ENCODE measurements around the gene LIMCH1. TPM values are rescaled to one million over a fixed set of nuclear protein-coding genes. Genes with fewer than 3 reads are reported as not detected.

The LIMCH1 gene
- total RNA-seq, 1 experiment from 2014 or later: 10.4 TPM

DNA sequence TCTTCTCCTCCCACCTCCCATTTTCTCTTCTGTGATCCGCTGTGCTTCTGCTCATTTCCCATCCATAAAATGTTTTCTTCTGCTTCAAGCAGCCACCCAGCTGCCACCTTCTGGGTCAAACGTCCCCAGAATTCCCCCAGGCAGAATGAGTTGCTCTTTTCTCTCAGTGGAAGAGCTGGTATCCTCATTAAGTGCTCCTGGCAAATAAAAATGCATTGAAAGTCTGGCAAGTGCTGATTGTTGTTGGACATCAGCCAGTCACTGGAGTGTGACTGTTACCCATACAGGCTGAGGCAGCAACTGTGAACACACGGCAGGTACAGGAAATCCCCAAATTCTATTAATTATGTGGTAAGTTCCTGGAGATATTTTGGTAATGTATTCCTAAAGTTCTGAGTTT, 52.6 kb downstream of the LIMCH1 start (continued):
- TF ChIP-seq SIN3A (IDR thresholded peaks at IDR 0.05; ENCODE audit: low read depth): no peak
- no peak for TF ChIP-seq ZNF274 (IDR thresholded peaks at IDR 0.05; ENCODE audit: low read depth, low read length)
- TF ChIP-seq EGR1 (IDR thresholded peaks at IDR 0.05; ENCODE audit: low read depth): no peak
- no peak for TF ChIP-seq JUND (IDR thresholded peaks at IDR 0.05)
- no peak for TF ChIP-seq EZH2 (IDR thresholded peaks at IDR 0.05)
- TF ChIP-seq SRF (IDR thresholded peaks at IDR 0.05; ENCODE audit: low read depth): no peak
- no peak for TF ChIP-seq CBX3 (IDR thresholded peaks at IDR 0.05; ENCODE audit: low read depth)
- no peak for TF ChIP-seq ZFX (IDR thresholded peaks at IDR 0.05)

DNA sequence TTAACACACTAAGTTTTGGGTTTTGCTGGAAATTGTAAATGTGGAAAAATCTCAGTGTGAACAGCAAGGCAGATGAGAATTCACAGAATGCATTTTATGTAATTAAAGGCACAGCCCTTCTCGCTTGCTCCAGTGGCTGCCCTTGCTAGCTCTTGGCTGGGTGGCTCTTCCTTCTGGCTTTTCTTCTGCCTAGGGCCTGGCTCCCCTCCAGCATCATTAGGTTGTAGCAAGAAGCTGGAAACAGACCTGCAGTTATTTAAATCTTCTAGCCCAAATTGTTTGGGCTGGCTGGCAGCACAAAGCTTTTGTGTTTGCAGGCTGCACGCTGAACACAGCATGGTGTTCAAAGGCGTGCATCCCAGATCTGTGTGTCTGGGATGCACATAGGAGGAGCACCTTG, 56.5 kb downstream of the LIMCH1 start:
- H4K20me1 ChIP-seq (ENCODE audit: insufficient read depth): no peaks in the 10 kb centered on the region
- no peaks in the 10 kb centered on the region for H3K27me3 ChIP-seq (ENCODE audit: insufficient read depth, low read length)
- no peak overlapping the region for H3K9ac ChIP-seq (ENCODE audit: low read length)
- no peak overlapping the region for H3K4me3 ChIP-seq (replicated peaks in 1 of 2; ENCODE audit: low read depth in 1 of 2, low read length in 2 of 2)
- H3K27ac ChIP-seq (ENCODE audit: low read depth, low read length): no peak overlapping the region
- no peaks in the 10 kb centered on the region for H3K36me3 ChIP-seq (ENCODE audit: control insufficient read depth in 1 of 2, insufficient read depth in 2 of 2, low read length in 2 of 2)
- H3K4me2 ChIP-seq (ENCODE audit: low read length): no peak overlapping the region
- CTCF ChIA-PET: no interaction called here
- no peak overlapping the region for H2AFZ ChIP-seq (ENCODE audit: low read depth, low read length, poor library complexity, severe bottlenecking)
- no peaks in the 10 kb centered on the region for H3K9me3 ChIP-seq (ENCODE audit: control insufficient read depth in 1 of 2, insufficient read depth in 1 of 2, low read depth in 1 of 2, low read length in 2 of 2)
- TF ChIP-seq YY1 (IDR thresholded peaks at IDR 0.05; ENCODE audit: extremely low read depth, insufficient replicate concordance, low read depth, low read length) (no peak), CBX3 (IDR thresholded peaks at IDR 0.05; ENCODE audit: low read depth) (no peak), SRF (IDR thresholded peaks at IDR 0.05; ENCODE audit: low read depth) (no peak), RAD21 (IDR thresholded peaks at IDR 0.05; ENCODE audit: low read depth) (no peak)
- BruUV-seq (replicated peaks): no TSS peak
- no peaks in the 10 kb centered on the region for H3K9me2 ChIP-seq (ENCODE audit: insufficient read depth)
- ATAC-seq (no peak), DNase-seq (ENCODE audit: low read depth, low spot score) (no peak)
- intact Hi-C loops (cut with micrococcal nuclease): no loop called here
- RAD21 ChIA-PET (ENCODE audit: low non-redundant PET in 1 of 2, low total read pairs in 2 of 2, uncharacterized antibody in 2 of 2, unreplicated experiment in 2 of 2): no interaction called here
- POLR2A ChIA-PET: no interaction called here
- H3K4me1 ChIP-seq (ENCODE audit: control insufficient read depth in 1 of 2, insufficient read depth in 2 of 2, low read length in 2 of 2): no peaks in the 10 kb centered on the region
- no peaks in the 10 kb centered on the region for H3K79me2 ChIP-seq (ENCODE audit: insufficient read depth, low read length)

DNA sequence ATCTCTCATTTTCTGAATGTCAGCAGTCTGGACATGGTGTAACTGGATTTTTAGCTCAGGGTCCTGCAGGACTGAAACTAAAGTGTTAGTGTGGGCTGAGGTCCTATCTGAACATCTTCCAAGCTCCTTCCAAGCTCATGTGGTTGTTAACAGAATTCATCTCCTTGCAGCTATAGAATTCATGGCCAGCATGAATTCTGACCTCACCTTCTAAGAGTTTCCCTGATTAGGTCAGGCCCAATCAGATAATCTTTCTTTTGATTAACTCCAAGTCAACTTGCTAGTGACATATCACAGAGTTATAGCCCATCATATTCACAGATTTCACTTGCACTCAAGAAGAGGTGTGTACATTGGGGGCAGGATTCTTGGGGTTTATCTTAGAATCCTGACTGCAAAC, 59.5 kb downstream of the LIMCH1 start:
- ChIA-PET RAD21 (ENCODE audit: low non-redundant PET in 1 of 2, low total read pairs in 2 of 2, uncharacterized antibody in 2 of 2, unreplicated experiment in 2 of 2) (no interaction called here), POLR2A (no interaction called here), CTCF (no interaction called here)
- DNase-seq (ENCODE audit: low read depth, low spot score): no peak
- H3K4me3 ChIP-seq (replicated peaks in 1 of 2; ENCODE audit: low read depth in 1 of 2, low read length in 2 of 2): no peak overlapping the region
- no peaks in the 10 kb centered on the region for H3K27me3 ChIP-seq (ENCODE audit: insufficient read depth, low read length)
- BruUV-seq (replicated peaks): no TSS peak
- intact Hi-C loops (cut with micrococcal nuclease): no loop called here
- no peak for ATAC-seq
- H2AFZ ChIP-seq (ENCODE audit: low read depth, low read length, poor library complexity, severe bottlenecking): no peak overlapping the region
- H3K4me1 ChIP-seq (ENCODE audit: control insufficient read depth in 1 of 2, insufficient read depth in 2 of 2, low read length in 2 of 2): peaks cover 9 to 10% of the 10 kb centered on the region in 2 experiments; a peak in 3 of 4 replicates
- no peak overlapping the region for H3K9ac ChIP-seq (ENCODE audit: low read length)
- H4K20me1 ChIP-seq (ENCODE audit: insufficient read depth): no peaks in the 10 kb centered on the region
- no peaks in the 10 kb centered on the region for H3K9me3 ChIP-seq (ENCODE audit: control insufficient read depth in 1 of 2, insufficient read depth in 1 of 2, low read depth in 1 of 2, low read length in 2 of 2)
- H3K36me3 ChIP-seq (ENCODE audit: control insufficient read depth in 1 of 2, insufficient read depth in 2 of 2, low read length in 2 of 2): no peaks in the 10 kb centered on the region
- H3K27ac ChIP-seq (ENCODE audit: low read depth, low read length): no peak overlapping the region
- H3K4me2 ChIP-seq (ENCODE audit: low read length): no peak overlapping the region
- no peaks in the 10 kb centered on the region for H3K79me2 ChIP-seq (ENCODE audit: insufficient read depth, low read length)
- no peaks in the 10 kb centered on the region for H3K9me2 ChIP-seq (ENCODE audit: insufficient read depth)
- TF ChIP-seq CBX3 (IDR thresholded peaks at IDR 0.05; ENCODE audit: low read depth) (no peak), POLR2A (IDR thresholded peaks at IDR 0.05; ENCODE audit: borderline replicate concordance, extremely low read depth, insufficient read depth, insufficient read length) (no peak), EZH2phosphoT487 (IDR thresholded peaks at IDR 0.05; ENCODE audit: borderline replicate concordance) (no peak), ZNF274 (IDR thresholded peaks at IDR 0.05; ENCODE audit: low read depth, low read length) (no peak), EZH2 (IDR thresholded peaks at IDR 0.05) (no peak), JUND (IDR thresholded peaks at IDR 0.05) (no peak), EGR1 (IDR thresholded peaks at IDR 0.05; ENCODE audit: low read depth) (no peak), SP1 (IDR thresholded peaks at IDR 0.05; ENCODE audit: low read depth) (no peak)
- TF ChIP-seq, protein P1, sequence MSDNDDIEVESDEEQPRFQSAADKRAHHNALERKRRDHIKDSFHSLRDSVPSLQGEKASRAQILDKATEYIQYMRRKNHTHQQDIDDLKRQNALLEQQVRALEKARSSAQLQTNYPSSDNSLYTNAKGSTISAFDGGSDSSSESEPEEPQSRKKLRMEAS (IDR thresholded peaks at IDR 0.05): no peak
- TF ChIP-seq, protein P2, sequence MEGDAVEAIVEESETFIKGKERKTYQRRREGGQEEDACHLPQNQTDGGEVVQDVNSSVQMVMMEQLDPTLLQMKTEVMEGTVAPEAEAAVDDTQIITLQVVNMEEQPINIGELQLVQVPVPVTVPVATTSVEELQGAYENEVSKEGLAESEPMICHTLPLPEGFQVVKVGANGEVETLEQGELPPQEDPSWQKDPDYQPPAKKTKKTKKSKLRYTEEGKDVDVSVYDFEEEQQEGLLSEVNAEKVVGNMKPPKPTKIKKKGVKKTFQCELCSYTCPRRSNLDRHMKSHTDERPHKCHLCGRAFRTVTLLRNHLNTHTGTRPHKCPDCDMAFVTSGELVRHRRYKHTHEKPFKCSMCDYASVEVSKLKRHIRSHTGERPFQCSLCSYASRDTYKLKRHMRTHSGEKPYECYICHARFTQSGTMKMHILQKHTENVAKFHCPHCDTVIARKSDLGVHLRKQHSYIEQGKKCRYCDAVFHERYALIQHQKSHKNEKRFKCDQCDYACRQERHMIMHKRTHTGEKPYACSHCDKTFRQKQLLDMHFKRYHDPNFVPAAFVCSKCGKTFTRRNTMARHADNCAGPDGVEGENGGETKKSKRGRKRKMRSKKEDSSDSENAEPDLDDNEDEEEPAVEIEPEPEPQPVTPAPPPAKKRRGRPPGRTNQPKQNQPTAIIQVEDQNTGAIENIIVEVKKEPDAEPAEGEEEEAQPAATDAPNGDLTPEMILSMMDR (IDR thresholded peaks at IDR 0.05 in 2 of 3, conservative IDR thresholded peaks at IDR 0.05 in 1 of 3; ENCODE audit: borderline replicate concordance in 1 of 3, insufficient read depth in 1 of 3, low read depth in 2 of 3, low read length in 2 of 3): no peak
